ENCODE data around the gene TSC22D3.
"Not testable (repeated sequence)": the region's sequence is repeated elsewhere in the genome, so short reads cannot be mapped to it uniquely, and the experiment has no call there.

Gene TSC22D3

DNA sequence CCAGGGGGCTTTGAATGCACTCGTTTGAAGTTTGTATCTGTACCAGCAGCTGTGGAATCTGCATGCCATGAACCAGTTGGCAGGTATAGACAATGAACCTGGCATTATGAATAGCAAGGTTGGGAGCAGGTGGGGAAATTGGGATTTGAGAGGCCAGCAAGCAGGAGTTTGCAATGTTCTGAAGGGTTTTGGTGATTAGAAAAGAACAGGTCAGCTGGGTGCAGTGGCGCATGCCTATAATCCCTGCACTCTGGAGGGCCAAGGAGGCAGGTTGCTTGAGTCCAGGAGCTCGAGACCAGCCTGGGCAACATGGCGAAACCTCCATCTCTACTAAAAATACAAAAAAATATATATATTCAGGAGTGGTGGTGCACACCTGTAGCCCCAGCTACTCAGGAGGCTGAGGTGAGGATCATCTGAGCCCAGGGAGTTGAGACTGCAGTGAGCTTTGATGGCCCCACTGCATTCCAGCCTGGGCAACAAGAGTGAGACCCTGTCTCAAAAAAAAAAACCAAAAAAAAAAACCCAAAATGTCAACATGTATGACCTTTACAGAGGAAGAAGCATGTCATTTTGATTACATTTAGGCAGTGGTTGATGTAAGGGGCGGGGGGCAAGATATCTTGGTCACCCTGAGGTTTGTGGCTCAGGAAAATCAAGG, 63.9 kb downstream of the TSC22D3 start:
- no peak for DNase-seq

- peak; percentile 92 for DNase-seq
These were observed 64.8 kb downstream of the TSC22D3 start for GRCh38 chrX:107710617-107711391.

- no peak for DNase-seq
These were observed 66.3 kb downstream of the TSC22D3 start for GRCh38 chrX:107709266-107709806.

DNA sequence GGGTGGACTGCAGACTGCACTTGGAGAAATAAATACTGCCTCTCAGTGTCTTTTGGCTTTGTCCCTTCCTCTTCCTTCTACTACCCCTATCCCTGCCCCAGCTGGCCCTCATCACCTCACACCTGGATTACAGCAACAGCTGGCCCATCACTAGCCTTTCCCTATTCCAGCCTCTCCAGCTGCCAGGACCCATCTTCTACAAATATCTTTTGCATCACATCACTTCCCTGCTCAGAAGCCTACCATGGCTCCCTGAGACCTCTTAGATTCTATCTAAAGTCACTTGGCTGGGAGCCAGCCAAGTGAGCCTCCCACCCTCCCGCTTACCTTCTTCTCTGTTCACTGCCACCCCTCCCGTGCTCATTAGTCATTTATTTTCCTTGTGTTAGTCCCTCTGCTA, 66.8 kb downstream of the TSC22D3 start:
- DNase-seq = no peak

DNA sequence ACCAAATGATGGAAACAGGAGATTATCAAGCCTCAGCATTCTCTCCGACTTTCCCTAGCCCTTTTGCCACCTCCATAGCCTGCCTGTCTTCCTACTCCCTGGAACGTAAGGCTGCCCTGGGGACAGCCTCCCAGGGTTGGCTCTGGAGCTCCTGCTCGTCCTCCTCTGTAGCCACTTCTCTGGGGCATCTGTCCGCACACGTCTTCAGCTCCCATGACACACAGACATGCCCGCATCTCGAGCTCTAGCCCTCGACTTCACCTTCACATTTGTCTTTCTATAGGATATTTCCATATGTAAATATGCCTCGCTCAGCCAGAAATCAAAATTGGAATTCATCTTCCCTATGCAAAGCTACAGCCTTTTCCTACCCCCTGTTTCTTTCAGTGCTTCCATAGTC, 67.7 kb downstream of the TSC22D3 start:
- DNase-seq = no peak

DNA sequence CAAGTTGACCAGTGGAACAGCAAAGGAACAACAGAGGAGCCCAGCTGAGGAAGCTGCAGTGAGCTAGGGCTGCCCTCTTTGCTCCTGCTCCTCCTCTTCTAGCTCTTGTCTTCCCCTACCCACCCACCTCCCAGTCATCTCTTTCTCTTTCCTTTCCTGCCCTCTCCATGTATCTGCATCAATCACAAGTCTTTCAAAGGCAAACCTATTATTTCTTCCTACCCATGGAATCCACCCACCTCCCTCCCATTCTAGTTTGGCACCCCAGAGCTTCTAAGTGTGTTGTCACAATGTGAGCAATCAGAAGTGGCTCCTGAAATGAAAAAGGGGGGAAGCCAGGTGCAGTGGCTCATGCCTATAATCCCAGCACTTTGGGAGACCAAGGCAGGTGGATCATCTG, 69.3 kb downstream of the TSC22D3 start:
- DNase-seq = no peak

DNA sequence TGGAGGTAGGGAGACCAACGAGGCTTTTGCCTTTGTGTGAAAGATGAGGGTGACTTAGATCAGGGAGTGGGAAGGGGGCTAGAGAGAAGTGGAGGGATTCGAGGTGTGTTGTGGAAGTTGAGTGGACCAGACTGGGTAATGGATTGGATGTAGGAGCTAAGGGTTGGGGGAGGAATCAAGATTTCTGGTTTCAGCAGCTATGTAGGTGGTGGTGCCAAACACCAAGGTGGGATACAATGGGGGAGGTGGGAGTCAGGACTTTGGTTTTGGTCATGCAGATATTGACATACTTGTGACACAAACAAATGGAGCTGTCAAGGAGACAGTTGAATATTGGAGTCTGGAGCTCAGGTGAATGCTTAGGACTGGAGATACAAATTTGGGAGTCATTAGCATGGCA, 71.0 kb downstream of the TSC22D3 start:
- no peak for DNase-seq

- DNase-seq = no peak
These were observed 71.4 kb downstream of the TSC22D3 start for GRCh38 chrX:107704181-107704580.

GRCh38 chrX:107701493-107702121, 74.0 kb downstream of the TSC22D3 start:
- no peak for DNase-seq

DNA sequence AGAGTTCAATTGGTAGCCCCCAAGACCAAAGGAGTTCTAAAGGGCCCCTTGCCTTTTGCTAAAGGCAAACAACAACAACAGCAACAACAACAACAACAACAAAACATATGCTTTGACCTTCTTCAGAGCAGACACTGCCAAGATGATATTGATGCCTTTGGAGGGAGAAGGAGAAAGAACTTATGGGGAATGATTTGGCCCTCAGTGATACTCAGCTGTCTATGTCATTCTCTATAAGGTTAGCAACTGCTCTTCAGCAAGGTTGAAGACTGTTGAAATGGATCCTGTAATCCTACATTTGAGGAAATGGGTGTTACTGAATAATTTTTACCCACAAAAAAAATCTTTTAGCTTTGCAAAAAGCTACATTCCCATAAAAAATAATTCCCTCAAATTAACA, 74.8 kb downstream of the TSC22D3 start:
- DNase-seq = no peak

DNA sequence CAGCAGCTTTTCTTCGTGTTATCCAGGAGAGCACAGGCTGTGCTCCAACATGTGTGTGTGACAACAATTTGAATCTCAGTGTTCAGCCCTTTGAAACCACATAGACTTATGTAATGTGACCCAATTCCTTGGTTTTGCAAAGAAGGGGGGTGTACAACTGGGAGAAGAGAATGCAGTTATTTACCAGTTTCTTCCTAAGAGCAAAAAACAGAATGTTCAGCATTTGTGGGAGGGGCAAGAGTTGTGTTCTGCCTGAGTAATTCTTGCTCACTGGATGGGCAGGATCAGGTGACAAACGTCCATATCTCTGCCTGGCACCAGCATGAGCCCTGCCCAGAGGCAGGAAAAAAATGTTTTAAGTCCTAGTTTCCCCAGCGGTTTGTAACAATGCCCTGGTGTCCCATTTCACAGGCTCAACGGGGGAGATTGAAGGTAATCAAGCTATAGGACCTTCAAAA, 75.2 kb downstream of the TSC22D3 start:
- no peak for DNase-seq

DNA sequence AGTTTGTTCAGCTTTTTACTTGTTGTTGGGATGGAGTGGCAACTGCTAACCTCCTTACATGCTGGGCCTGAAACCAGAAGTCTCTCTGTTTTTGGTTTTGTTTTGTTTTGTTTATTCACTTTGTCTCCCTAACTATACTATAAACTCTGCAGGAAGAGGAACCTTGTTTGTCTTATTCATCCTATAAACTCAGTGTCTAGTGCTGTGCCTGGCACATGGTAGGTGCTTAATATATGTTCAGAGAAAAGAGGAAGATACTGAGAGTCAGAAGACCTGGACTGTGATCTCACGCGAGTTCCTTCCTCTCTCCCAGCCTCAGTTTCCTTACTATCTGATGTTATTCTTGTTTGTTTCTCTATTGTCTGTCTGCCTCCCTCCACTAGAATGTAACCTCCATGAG, 76.0 kb downstream of the TSC22D3 start:
- no peak for DNase-seq

- DNase-seq = no peak
These were observed 84.6 kb downstream of the TSC22D3 start for GRCh38 chrX:107691024-107691448.

DNA sequence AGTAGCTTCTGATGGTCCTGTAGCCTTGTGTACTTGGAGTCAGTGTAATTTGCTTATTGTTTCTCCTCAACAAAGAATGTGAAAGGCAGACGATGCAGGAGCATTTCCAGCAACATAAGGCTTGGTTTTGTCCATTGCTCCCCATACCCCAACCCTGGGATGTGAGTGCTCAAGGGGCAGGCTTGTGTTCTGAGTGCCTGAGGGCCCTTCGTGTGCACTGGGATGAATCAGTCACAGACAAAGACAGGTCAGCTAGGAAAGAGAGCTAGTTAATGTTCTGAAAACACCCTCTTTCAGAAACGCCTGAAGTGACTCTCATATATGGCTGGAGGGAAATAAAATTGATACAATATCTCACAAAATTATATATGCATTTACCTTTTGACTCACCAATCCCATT, 88.1 kb downstream of the TSC22D3 start:
- no peak for DNase-seq

GRCh38 chrX:107686792-107687191, 88.8 kb downstream of the TSC22D3 start:
- peak; percentile 20 for DNase-seq

DNA sequence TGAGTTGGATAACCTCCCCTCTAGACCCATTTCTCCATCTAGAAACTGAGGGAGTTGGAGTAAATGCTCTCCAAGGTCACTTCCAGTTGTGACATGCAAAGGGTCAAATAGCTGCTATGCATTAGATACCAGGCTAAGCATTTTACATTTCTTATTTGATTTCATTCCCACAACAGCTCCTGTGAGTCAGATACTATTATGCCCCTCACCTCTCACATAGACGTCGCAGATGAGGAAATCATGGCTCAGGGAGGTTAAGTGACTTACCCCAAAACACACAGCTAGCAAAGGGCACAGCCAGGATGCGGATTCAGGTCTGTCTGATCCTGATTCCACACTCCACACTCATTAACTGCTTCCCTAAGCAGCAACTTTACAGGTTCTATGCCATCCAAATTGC, 89.6 kb downstream of the TSC22D3 start:
- no peak for DNase-seq

- DNase-seq = not testable (repeated sequence)
These were observed 90.0 kb downstream of the TSC22D3 start for GRCh38 chrX:107685586-107685985.

DNA sequence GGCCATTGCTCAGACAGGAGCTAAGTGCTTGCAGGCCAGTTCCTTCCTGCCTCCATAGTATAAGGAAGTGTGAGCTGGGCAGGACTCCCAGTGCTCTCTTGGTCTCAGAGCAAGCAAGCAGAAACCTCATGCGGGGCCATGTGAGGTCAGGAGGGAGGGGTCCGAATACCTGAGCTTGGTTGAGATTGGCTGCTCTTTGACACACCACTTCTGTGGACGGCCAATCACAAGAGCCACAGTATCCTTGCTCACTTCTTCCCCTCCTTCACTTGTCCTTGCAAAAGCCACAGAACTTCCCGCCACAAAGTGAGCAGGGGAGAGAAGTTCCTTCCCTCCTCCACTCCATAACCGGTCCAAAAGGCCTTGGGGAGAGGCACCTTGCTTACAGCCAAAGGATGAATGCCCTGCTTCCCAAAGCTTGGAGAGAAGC, 90.6 kb downstream of the TSC22D3 start:
- peak; percentile 31 for DNase-seq

DNA sequence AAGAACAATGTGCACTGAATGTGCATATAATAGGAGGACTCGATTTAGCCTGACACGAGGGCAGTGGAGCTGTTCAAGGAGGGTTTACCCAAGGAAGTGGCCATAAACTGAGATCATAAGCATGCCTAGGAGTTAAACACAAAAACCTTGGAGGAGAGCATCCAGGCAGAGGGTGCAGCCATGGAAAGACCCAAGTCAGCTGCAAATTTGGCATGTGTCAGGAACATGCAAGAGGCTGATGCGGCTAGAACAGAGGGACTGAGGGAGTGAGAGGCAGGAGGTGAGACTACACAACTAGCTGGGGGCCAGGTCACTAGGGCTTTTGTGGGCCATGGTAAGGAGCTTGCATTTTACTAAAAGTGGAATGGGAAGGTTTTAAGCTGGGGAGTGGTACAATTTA, 91.7 kb downstream of the TSC22D3 start:
- DNase-seq = no peak

DNA sequence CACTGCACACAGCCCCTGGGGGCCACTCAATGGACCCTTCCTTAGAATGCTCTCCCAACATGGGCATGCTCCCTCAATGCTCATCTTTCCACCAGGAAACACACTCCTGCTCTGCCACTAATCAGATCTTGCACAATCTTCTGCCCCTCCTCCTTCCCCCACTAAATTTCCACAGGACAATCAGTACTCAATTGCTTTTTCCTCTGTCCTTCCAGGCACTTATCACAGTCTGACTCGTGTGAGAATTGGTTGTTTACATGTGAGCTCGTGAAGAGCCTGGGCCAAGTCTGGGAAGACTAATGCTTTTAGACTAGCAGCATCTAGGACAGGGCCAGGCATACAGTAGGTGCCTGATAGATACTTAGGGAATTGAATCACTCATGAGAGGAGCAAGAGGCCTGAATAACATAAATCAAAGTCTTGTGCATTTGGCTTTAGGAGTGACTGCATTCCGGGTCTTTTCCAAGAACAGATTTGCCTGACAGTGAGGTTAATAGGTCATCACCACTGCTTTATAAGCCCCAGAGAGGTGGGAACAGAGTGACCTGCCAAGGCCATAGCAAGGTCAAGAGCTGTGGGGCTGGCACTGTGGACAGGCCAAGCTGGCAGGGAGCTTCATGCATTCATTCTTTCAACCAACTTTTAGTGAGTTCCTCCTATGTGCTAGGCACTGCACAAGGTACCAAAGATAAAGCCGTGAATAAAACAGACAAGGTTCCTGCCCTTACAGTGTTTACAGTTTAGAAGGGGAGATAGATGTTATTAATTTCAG, 92.3 kb downstream of the TSC22D3 start:
- no peak for DNase-seq

GRCh38 chrX:107682256-107682655, 93.3 kb downstream of the TSC22D3 start:
- DNase-seq = no peak

GRCh38 chrX:107678957-107679740, 96.4 kb downstream of the TSC22D3 start:
- peak; percentile 66 for DNase-seq
